CD4-positive, alpha-beta memory T cell (primary cell): ENCODE data around the gene SLC12A2. TPM values are rescaled to one million over a fixed set of nuclear protein-coding genes. Genes with fewer than 3 reads are reported as not detected.

Experiments
- CTCF ChIA-PET: fragments of 350-600 bp; sonication (Branson Sonifier 250); formaldehyde crosslinking; loops from one replicate; lab custom pipeline; 2021; ENCODE audit warnings: inconsistent platforms; ENCODE audit not compliant: partially characterized antibody; lab: Charles Lee
- POLR2A ChIA-PET: fragments of 350-600 bp; sonication (Branson Sonifier 250); formaldehyde crosslinking; loops from one replicate; lab custom pipeline; 2021; ENCODE audit not compliant: partially characterized antibody; lab: Charles Lee
- DNase-seq, 5 donors: peaks; one replicate each; pipeline versions ENCODE4 v3.0.0 to v3.0.0-alpha.2; 2020 to 2022; ENCODE audit warnings: mixed read lengths in 1 of 5
- H3K27ac ChIP-seq: one replicate; pipeline ENCODE4 v1.7.0; 2013; ENCODE audit warnings: low read depth, low read length
- H3K27me3 ChIP-seq: 2 replicates; pipeline ENCODE4 v1.7.0; 2013; ENCODE audit warnings: mild to moderate bottlenecking, low read length, moderate library complexity; ENCODE audit not compliant: insufficient read depth
- H3K36me3 ChIP-seq: 2 replicates; pipeline ENCODE4 v1.7.0; 2013; ENCODE audit warnings: mild to moderate bottlenecking, low read length, moderate library complexity; ENCODE audit not compliant: insufficient read depth
- H3K4me1 ChIP-seq: 2 replicates; pipeline ENCODE4 v1.7.0; 2013; ENCODE audit warnings: mild to moderate bottlenecking, low read length, moderate library complexity; ENCODE audit not compliant: insufficient read depth
- H3K4me3 ChIP-seq, 2 donors: one replicate each; pipeline ENCODE4 v1.7.0; 2013; ENCODE audit warnings: low read length in 2 of 2, mild to moderate bottlenecking in 1 of 2
- H3K9me3 ChIP-seq, 2 donors: one replicate each; pipeline ENCODE4 v1.7.0; 2013; ENCODE audit warnings: low read length in 2 of 2, control low read depth in 1 of 2; ENCODE audit not compliant: control insufficient read depth in 1 of 2
- H3K27ac Mint-ChIP-seq, 7 donors: one replicate each; pipeline ENCODE4 v1.8.0; 2020 to 2021; ENCODE audit warnings: mixed read lengths in 7 of 7, mild to moderate bottlenecking in 6 of 7, inconsistent platforms in 3 of 7, moderate library complexity in 3 of 7
- H3K27me3 Mint-ChIP-seq, 2 donors: one replicate each; pipeline ENCODE4 v1.8.0; 2020 to 2021; ENCODE audit warnings: mixed read lengths in 2 of 2
- H3K36me3 Mint-ChIP-seq, 2 donors: one replicate each; pipeline ENCODE4 v1.8.0; 2020 to 2021; ENCODE audit warnings: mixed read lengths in 2 of 2, inconsistent platforms in 1 of 2, mild to moderate bottlenecking in 1 of 2
- H3K4me1 Mint-ChIP-seq, 4 donors: one replicate each; pipeline ENCODE4 v1.8.0; 2020 to 2021; ENCODE audit warnings: mixed read lengths in 4 of 4, mild to moderate bottlenecking in 1 of 4
- H3K4me3 Mint-ChIP-seq, 8 donors: one replicate each; pipeline ENCODE4 v1.8.0; 2020 to 2021; ENCODE audit warnings: mixed read lengths in 8 of 8, mild to moderate bottlenecking in 7 of 8, moderate library complexity in 6 of 8, inconsistent platforms in 3 of 8
- H3K9me3 Mint-ChIP-seq, 8 donors: one replicate each; pipeline ENCODE4 v1.8.0; 2020 to 2021; ENCODE audit warnings: mixed read lengths in 8 of 8, mild to moderate bottlenecking in 5 of 8, inconsistent platforms in 3 of 8, moderate library complexity in 1 of 8
- intact Hi-C: fragments of 100-400 bp; cut with micrococcal nuclease; formaldehyde crosslinking; loops from one replicate; pipeline ENCODE4 v1.15.1; 2023
- polyA plus RNA-seq, 2 donors: library from polyadenylated mRNA; unstranded; fragments of 300-500 nt; fragmentation: Illumina TruSeq; gene quantifications; one replicate each; pipeline ENCODE4 v1.2.3, GENCODE V29; 2021
- total RNA-seq, 2 experiments: library from RNA; stranded (reverse); gene quantifications; one replicate each; pipeline ENCODE4 v1.2.3, GENCODE V29; 2021

SLC12A2 gene
- total and polyA plus RNA-seq, 4 experiments from 2014 or later: 2.7 to 13.6 (median 10.1) TPM

GRCh38 chr5:128174951-128175350, 91.4 kb downstream of the SLC12A2 start:
- DNase-seq: no peak
- H3K4me3 Mint-ChIP-seq: no peak overlapping the region
- H3K4me1 Mint-ChIP-seq: no peaks in the 10 kb centered on the region
- no peaks in the 10 kb centered on the region for H3K27me3 Mint-ChIP-seq
- H3K4me1 ChIP-seq: no peaks in the 10 kb centered on the region
- intact Hi-C loops: no loop called here
- H3K27me3 ChIP-seq: no peaks in the 10 kb centered on the region
- H3K4me3 ChIP-seq: no peak overlapping the region
- ChIA-PET POLR2A (no interaction called here), CTCF (no interaction called here)
- H3K36me3 Mint-ChIP-seq: peaks cover 22 to 23% of the 10 kb centered on the region in 2 donors
- no peaks in the 10 kb centered on the region for H3K36me3 ChIP-seq
- H3K9me3 ChIP-seq: no peaks in the 10 kb centered on the region
- no peaks in the 10 kb centered on the region for H3K9me3 Mint-ChIP-seq
- peak overlapping the region in 1 of 7 donors; percentile 24 for H3K27ac Mint-ChIP-seq
- H3K27ac ChIP-seq: no peak overlapping the region

- DNase-seq: no peak
- Histone ChIP-seq H3K27me3 (no peaks in the 10 kb centered on the region), H3K4me1 (peaks cover 10% of the 10 kb centered on the region), H3K27ac (no peak overlapping the region), H3K36me3 (no peaks in the 10 kb centered on the region), H3K9me3 (no peaks in the 10 kb centered on the region), H3K4me3 (no peak overlapping the region)
- ChIA-PET POLR2A (no interaction called here), CTCF (interaction anchor here (1.7 kb wide), 1 partner anchor 9 kb away, joined by 5 read pairs; no protein-coding TSS in a partner anchor)
- H3K9me3 Mint-ChIP-seq: no peaks in the 10 kb centered on the region
- no peak overlapping the region for H3K27ac Mint-ChIP-seq
- H3K36me3 Mint-ChIP-seq: peaks cover 3% of the 10 kb centered on the region in 2 donors
- peaks cover 12 to 14% (median 13%) of the 10 kb centered on the region in 4 donors for H3K4me1 Mint-ChIP-seq
- H3K4me3 Mint-ChIP-seq: no peak overlapping the region
- no peaks in the 10 kb centered on the region for H3K27me3 Mint-ChIP-seq
- intact Hi-C loops: no loop called here
Observed at GRCh38 chr5:128192368-128192767, 108.8 kb downstream of the SLC12A2 start.

- intact Hi-C loops: no loop called here
- Histone ChIP-seq H3K27me3 (no peaks in the 10 kb centered on the region), H3K4me3 (no peak overlapping the region), H3K27ac (no peak overlapping the region), H3K4me1 (peaks cover 19% of the 10 kb centered on the region), H3K36me3 (no peaks in the 10 kb centered on the region), H3K9me3 (no peaks in the 10 kb centered on the region)
- H3K27me3 Mint-ChIP-seq: no peaks in the 10 kb centered on the region
- H3K27ac Mint-ChIP-seq: peak overlapping the region in 2 of 7 donors; percentile 2 to 6
- no peak overlapping the region for H3K4me3 Mint-ChIP-seq
- ChIA-PET CTCF (interaction anchor here (0.7 kb wide), 1 partner anchor 1864 kb away, joined by 5 read pairs; no protein-coding TSS in a partner anchor), POLR2A (no interaction called here)
- peaks cover 0 to 3% of the 10 kb centered on the region in 2 donors for H3K36me3 Mint-ChIP-seq
- DNase-seq: no peak
- H3K9me3 Mint-ChIP-seq: no peaks in the 10 kb centered on the region
- peaks cover 21 to 28% (median 25%) of the 10 kb centered on the region in 4 donors for H3K4me1 Mint-ChIP-seq
Observed at GRCh38 chr5:128193665-128194390, 110.3 kb downstream of the SLC12A2 start.

GRCh38 chr5:128195316-128195715, 111.8 kb downstream of the SLC12A2 start:
- Histone ChIP-seq H3K27ac (no peak overlapping the region), H3K27me3 (no peaks in the 10 kb centered on the region), H3K4me1 (peaks cover 19% of the 10 kb centered on the region), H3K9me3 (no peaks in the 10 kb centered on the region), H3K4me3 (no peak overlapping the region), H3K36me3 (no peaks in the 10 kb centered on the region)
- no peak for DNase-seq
- Mint-ChIP-seq H3K9me3 (no peaks in the 10 kb centered on the region), H3K4me3 (no peak overlapping the region), H3K27me3 (no peaks in the 10 kb centered on the region), H3K27ac (no peak overlapping the region), H3K4me1 (peaks cover 21 to 31% (median 26%) of the 10 kb centered on the region in 4 donors), H3K36me3 (peaks cover 0 to 2% of the 10 kb centered on the region in 2 donors)
- ChIA-PET POLR2A (no interaction called here), CTCF (no interaction called here)
- intact Hi-C loops: no loop called here

- no peak for DNase-seq
- intact Hi-C loops: no loop called here
- H3K9me3 Mint-ChIP-seq: no peaks in the 10 kb centered on the region
- no peaks in the 10 kb centered on the region for H3K9me3 ChIP-seq
- peaks cover 23 to 31% (median 26%) of the 10 kb centered on the region in 4 donors for H3K4me1 Mint-ChIP-seq
- peak overlapping the region in 2 of 8 donors; percentile 4 to 39 for H3K4me3 Mint-ChIP-seq
- no peaks in the 10 kb centered on the region for H3K27me3 ChIP-seq
- ChIA-PET POLR2A (no interaction called here), CTCF (interaction anchor here (0.8 to 1.1 kb wide), 2 partner anchors 320 to 632 kb away, joined by 4 read pairs; no protein-coding TSS in a partner anchor)
- peaks cover 23% of the 10 kb centered on the region for H3K4me1 ChIP-seq
- H3K27me3 Mint-ChIP-seq: no peaks in the 10 kb centered on the region
- peak overlapping the region in 6 of 7 donors; percentile 32 to 88 (median 73) for H3K27ac Mint-ChIP-seq
- no peak overlapping the region for H3K4me3 ChIP-seq
- no peaks in the 10 kb centered on the region for H3K36me3 Mint-ChIP-seq
- H3K27ac ChIP-seq: no peak overlapping the region
- H3K36me3 ChIP-seq: no peaks in the 10 kb centered on the region
Observed at GRCh38 chr5:128196080-128196479, 112.5 kb downstream of the SLC12A2 start.

- peak overlapping the region; percentile 42 to 88 (median 76) for H3K27ac Mint-ChIP-seq
- peaks cover 28 to 36% (median 30%) of the 10 kb centered on the region in 4 donors for H3K4me1 Mint-ChIP-seq
- DNase-seq: peak; percentile 37 to 59 (median 49)
- ChIA-PET POLR2A (no interaction called here), CTCF (interaction anchor here (0.8 to 1.4 kb wide), 3 partner anchors 13 to 633 kb away, joined by 4 read pairs; no protein-coding TSS in a partner anchor)
- peaks cover 0 to 2% of the 10 kb centered on the region in 2 donors for H3K27me3 Mint-ChIP-seq
- no peak overlapping the region for H3K4me3 ChIP-seq
- peak overlapping the region in 2 of 8 donors; percentile 39 to 76 for H3K4me3 Mint-ChIP-seq
- peaks cover 29% of the 10 kb centered on the region for H3K4me1 ChIP-seq
- no peaks in the 10 kb centered on the region for H3K36me3 Mint-ChIP-seq
- no peaks in the 10 kb centered on the region for H3K9me3 Mint-ChIP-seq
- H3K27ac ChIP-seq: no peak overlapping the region
- intact Hi-C loops: no loop called here
- H3K36me3 ChIP-seq: no peaks in the 10 kb centered on the region
- no peaks in the 10 kb centered on the region for H3K27me3 ChIP-seq
- no peaks in the 10 kb centered on the region for H3K9me3 ChIP-seq
Observed at GRCh38 chr5:128196791-128197190, 113.2 kb downstream of the SLC12A2 start.

GRCh38 chr5:128197896-128198522, 114.4 kb downstream of the SLC12A2 start:
- ChIA-PET CTCF (interaction anchor here (1.1 to 1.7 kb wide), 3 partner anchors 8 to 634 kb away, joined by 3 to 4 read pairs (median 4); no protein-coding TSS in a partner anchor), POLR2A (no interaction called here)
- DNase-seq: peak in 4 of 5 donors; percentile 49 to 55 (median 50)
- Histone ChIP-seq H3K27ac (no peak overlapping the region), H3K27me3 (no peaks in the 10 kb centered on the region), H3K4me3 (no peak overlapping the region), H3K9me3 (no peaks in the 10 kb centered on the region), H3K36me3 (no peaks in the 10 kb centered on the region), H3K4me1 (peaks cover 29% of the 10 kb centered on the region)
- peaks cover 28 to 36% (median 30%) of the 10 kb centered on the region in 4 donors for H3K4me1 Mint-ChIP-seq
- peak overlapping the region; percentile 42 to 88 (median 76) for H3K27ac Mint-ChIP-seq
- no peaks in the 10 kb centered on the region for H3K9me3 Mint-ChIP-seq
- H3K36me3 Mint-ChIP-seq: no peaks in the 10 kb centered on the region
- peak overlapping the region in 6 of 8 donors; percentile 3 to 76 (median 27) for H3K4me3 Mint-ChIP-seq
- peaks cover 0 to 2% of the 10 kb centered on the region in 2 donors for H3K27me3 Mint-ChIP-seq
- intact Hi-C loops: no loop called here
